Measurements from ENCODE around the gene PRKCZ.

The PRKCZ gene

GRCh38 chr1:2009101-2010053, 40.8 kb upstream of the PRKCZ start:
- H3K27me3 ChIP-seq (ENCODE audit: insufficient read depth, insufficient read length): no peaks in the 10 kb centered on the region
- no peaks in the 10 kb centered on the region for H3K4me1 ChIP-seq (ENCODE audit: insufficient read depth, insufficient read length)
- no peak overlapping the region for H3K4me3 ChIP-seq (ENCODE audit: insufficient read length, low read depth)
- no peak for DNase-seq (ENCODE audit: low read depth, low spot score)
- TF ChIP-seq ZNF274 (IDR thresholded peaks at IDR 0.05; ENCODE audit: low read depth, low read length): no peak
- TF ChIP-seq SUZ12 (IDR thresholded peaks at IDR 0.05; ENCODE audit: extremely low read depth, insufficient read depth, insufficient read length): no peak
- no peak for TF ChIP-seq YY1 (IDR thresholded peaks at IDR 0.05; ENCODE audit: insufficient read depth, insufficient read length)
- H3K36me3 ChIP-seq (ENCODE audit: insufficient read depth, insufficient read length, low read length): no peaks in the 10 kb centered on the region
- H3K9me3 ChIP-seq (ENCODE audit: insufficient read depth, low read length): no peaks in the 10 kb centered on the region
- H3K9ac ChIP-seq (ENCODE audit: insufficient read length, low read depth): no peak overlapping the region

GRCh38 chr1:2014181-2014580, 36.0 kb upstream of the PRKCZ start:
- no peaks in the 10 kb centered on the region for H3K27me3 ChIP-seq (ENCODE audit: insufficient read depth, insufficient read length)
- H3K9ac ChIP-seq (ENCODE audit: insufficient read length, low read depth): no peak overlapping the region
- DNase-seq (ENCODE audit: low read depth, low spot score): no peak
- no peaks in the 10 kb centered on the region for H3K4me1 ChIP-seq (ENCODE audit: insufficient read depth, insufficient read length)
- no peaks in the 10 kb centered on the region for H3K36me3 ChIP-seq (ENCODE audit: insufficient read depth, insufficient read length, low read length)
- TF ChIP-seq YY1 (IDR thresholded peaks at IDR 0.05; ENCODE audit: insufficient read depth, insufficient read length): no peak
- no peak for TF ChIP-seq ZNF274 (IDR thresholded peaks at IDR 0.05; ENCODE audit: low read depth, low read length)
- TF ChIP-seq SUZ12 (IDR thresholded peaks at IDR 0.05; ENCODE audit: extremely low read depth, insufficient read depth, insufficient read length): no peak
- H3K4me3 ChIP-seq (ENCODE audit: insufficient read length, low read depth): no peak overlapping the region
- H3K9me3 ChIP-seq (ENCODE audit: insufficient read depth, low read length): no peaks in the 10 kb centered on the region

GRCh38 chr1:2014741-2015735, 35.2 kb upstream of the PRKCZ start:
- DNase-seq (ENCODE audit: low read depth, low spot score): no peak
- H3K9ac ChIP-seq (ENCODE audit: insufficient read length, low read depth): no peak overlapping the region
- no peak overlapping the region for H3K4me3 ChIP-seq (ENCODE audit: insufficient read length, low read depth)
- TF ChIP-seq ZNF274 (IDR thresholded peaks at IDR 0.05; ENCODE audit: low read depth, low read length) (no peak), SUZ12 (IDR thresholded peaks at IDR 0.05; ENCODE audit: extremely low read depth, insufficient read depth, insufficient read length) (no peak), YY1 (IDR thresholded peaks at IDR 0.05; ENCODE audit: insufficient read depth, insufficient read length) (no peak)
- no peaks in the 10 kb centered on the region for H3K9me3 ChIP-seq (ENCODE audit: insufficient read depth, low read length)
- H3K27me3 ChIP-seq (ENCODE audit: insufficient read depth, insufficient read length): peaks cover 5% of the 10 kb centered on the region
- no peaks in the 10 kb centered on the region for H3K4me1 ChIP-seq (ENCODE audit: insufficient read depth, insufficient read length)
- no peaks in the 10 kb centered on the region for H3K36me3 ChIP-seq (ENCODE audit: insufficient read depth, insufficient read length, low read length)

GRCh38 chr1:2016123-2016522, 34.1 kb upstream of the PRKCZ start:
- no peak for DNase-seq (ENCODE audit: low read depth, low spot score)
- H3K9ac ChIP-seq (ENCODE audit: insufficient read length, low read depth): no peak overlapping the region
- H3K9me3 ChIP-seq (ENCODE audit: insufficient read depth, low read length): no peaks in the 10 kb centered on the region
- TF ChIP-seq YY1 (IDR thresholded peaks at IDR 0.05; ENCODE audit: insufficient read depth, insufficient read length) (no peak), ZNF274 (IDR thresholded peaks at IDR 0.05; ENCODE audit: low read depth, low read length) (no peak), SUZ12 (IDR thresholded peaks at IDR 0.05; ENCODE audit: extremely low read depth, insufficient read depth, insufficient read length) (no peak)
- H3K4me1 ChIP-seq (ENCODE audit: insufficient read depth, insufficient read length): no peaks in the 10 kb centered on the region
- H3K4me3 ChIP-seq (ENCODE audit: insufficient read length, low read depth): no peak overlapping the region
- no peaks in the 10 kb centered on the region for H3K36me3 ChIP-seq (ENCODE audit: insufficient read depth, insufficient read length, low read length)
- peaks cover 16% of the 10 kb centered on the region for H3K27me3 ChIP-seq (ENCODE audit: insufficient read depth, insufficient read length)

- Histone ChIP-seq H3K9ac (ENCODE audit: insufficient read length, low read depth) (peak overlapping the region; percentile 21), H3K27me3 (ENCODE audit: insufficient read depth, insufficient read length) (peaks cover 25% of the 10 kb centered on the region), H3K4me3 (ENCODE audit: insufficient read length, low read depth) (no peak overlapping the region), H3K36me3 (ENCODE audit: insufficient read depth, insufficient read length, low read length) (no peaks in the 10 kb centered on the region), H3K9me3 (ENCODE audit: insufficient read depth, low read length) (no peaks in the 10 kb centered on the region), H3K4me1 (ENCODE audit: insufficient read depth, insufficient read length) (peaks cover 2% of the 10 kb centered on the region)
- DNase-seq (ENCODE audit: low read depth, low spot score): no peak
- TF ChIP-seq ZNF274 (IDR thresholded peaks at IDR 0.05; ENCODE audit: low read depth, low read length): no peak
- no peak for TF ChIP-seq SUZ12 (IDR thresholded peaks at IDR 0.05; ENCODE audit: extremely low read depth, insufficient read depth, insufficient read length)
- no peak for TF ChIP-seq YY1 (IDR thresholded peaks at IDR 0.05; ENCODE audit: insufficient read depth, insufficient read length)
Measured at GRCh38 chr1:2018217-2019171, 31.7 kb upstream of the PRKCZ start.

- Histone ChIP-seq H3K9ac (ENCODE audit: insufficient read length, low read depth) (peak within 1 kb of the TSS; percentile 42), H3K27me3 (ENCODE audit: insufficient read depth, insufficient read length) (peaks cover 25% of the 10 kb centered on the region), H3K9me3 (ENCODE audit: insufficient read depth, low read length) (no peaks in the 10 kb centered on the region), H3K4me1 (ENCODE audit: insufficient read depth, insufficient read length) (peaks cover 2% of the 10 kb centered on the region), H3K4me3 (ENCODE audit: insufficient read length, low read depth) (peak within 1 kb of the TSS; percentile 19), H3K36me3 (ENCODE audit: insufficient read depth, insufficient read length, low read length) (no peaks in the 10 kb centered on the region)
- no peak for DNase-seq (ENCODE audit: low read depth, low spot score)
- TF ChIP-seq ZNF274 (IDR thresholded peaks at IDR 0.05; ENCODE audit: low read depth, low read length) (no peak), YY1 (IDR thresholded peaks at IDR 0.05; ENCODE audit: insufficient read depth, insufficient read length) (no peak), SUZ12 (IDR thresholded peaks at IDR 0.05; ENCODE audit: extremely low read depth, insufficient read depth, insufficient read length) (no peak)
Measured at GRCh38 chr1:2019172-2019543, 31.1 kb upstream of the PRKCZ start, which contains the start of gene GABRD. Gene GABRD, plus strand, starts transcription at chr1:2019345. Its CDS starts 79 bp downstream, at chr1:2019424.

Data from NT2/D1 (cell line).